Measurements from ENCODE around the gene RASSF3.

DNA sequence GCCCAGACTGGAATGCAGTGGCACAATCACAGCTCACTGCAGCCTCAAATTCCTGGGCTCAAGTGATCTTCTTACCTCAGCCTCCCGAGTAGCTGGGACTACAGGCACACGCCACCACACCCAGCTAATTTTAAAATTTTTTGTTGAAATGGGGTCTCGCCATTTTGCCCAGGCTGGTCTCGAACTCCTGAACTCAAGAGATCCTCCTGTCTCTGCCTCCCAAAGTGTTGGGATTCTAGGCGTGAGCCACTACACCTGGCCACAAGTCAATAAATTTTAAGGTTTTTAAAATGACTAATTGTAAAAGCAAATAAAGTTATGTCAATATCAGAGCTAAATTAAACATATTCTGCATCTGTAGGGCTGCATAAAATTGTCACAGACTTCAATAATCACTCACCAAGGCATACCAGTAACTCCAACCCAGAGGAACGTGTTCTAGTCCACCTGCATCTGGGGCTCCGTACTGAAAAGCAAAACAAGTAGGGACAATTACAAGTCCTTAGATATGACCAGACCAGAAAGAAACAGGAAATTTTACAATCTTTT lies 135.0 kb downstream of the RASSF3 start:
- TF ChIP-seq, protein P1, sequence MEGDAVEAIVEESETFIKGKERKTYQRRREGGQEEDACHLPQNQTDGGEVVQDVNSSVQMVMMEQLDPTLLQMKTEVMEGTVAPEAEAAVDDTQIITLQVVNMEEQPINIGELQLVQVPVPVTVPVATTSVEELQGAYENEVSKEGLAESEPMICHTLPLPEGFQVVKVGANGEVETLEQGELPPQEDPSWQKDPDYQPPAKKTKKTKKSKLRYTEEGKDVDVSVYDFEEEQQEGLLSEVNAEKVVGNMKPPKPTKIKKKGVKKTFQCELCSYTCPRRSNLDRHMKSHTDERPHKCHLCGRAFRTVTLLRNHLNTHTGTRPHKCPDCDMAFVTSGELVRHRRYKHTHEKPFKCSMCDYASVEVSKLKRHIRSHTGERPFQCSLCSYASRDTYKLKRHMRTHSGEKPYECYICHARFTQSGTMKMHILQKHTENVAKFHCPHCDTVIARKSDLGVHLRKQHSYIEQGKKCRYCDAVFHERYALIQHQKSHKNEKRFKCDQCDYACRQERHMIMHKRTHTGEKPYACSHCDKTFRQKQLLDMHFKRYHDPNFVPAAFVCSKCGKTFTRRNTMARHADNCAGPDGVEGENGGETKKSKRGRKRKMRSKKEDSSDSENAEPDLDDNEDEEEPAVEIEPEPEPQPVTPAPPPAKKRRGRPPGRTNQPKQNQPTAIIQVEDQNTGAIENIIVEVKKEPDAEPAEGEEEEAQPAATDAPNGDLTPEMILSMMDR (IDR thresholded peaks at IDR 0.05) = no peak
- no peak for TF ChIP-seq POLR2A (IDR thresholded peaks at IDR 0.05)
